ENCODE results near the gene AXIN2.

AXIN2 gene

GRCh38 chr17:65593092-65593854 is 31.8 kb upstream of the AXIN2 start:
- TF ChIP-seq CTCF (IDR thresholded peaks at IDR 0.05; ENCODE audit: low read depth, low read length) = no peak
- Histone ChIP-seq H3K27me3 (no peaks in the 10 kb centered on the region), H3K36me3 (no peaks in the 10 kb centered on the region), H3K4me3 (ENCODE audit: low read depth, low read length) (no peak overlapping the region), H3K4me1 (no peaks in the 10 kb centered on the region), H3K9me3 (no peaks in the 10 kb centered on the region)
- DNase-seq = no peak

- DNase-seq = no peak
- Histone ChIP-seq H3K4me1 (no peaks in the 10 kb centered on the region), H3K27me3 (no peaks in the 10 kb centered on the region), H3K36me3 (no peaks in the 10 kb centered on the region), H3K9me3 (no peaks in the 10 kb centered on the region), H3K4me3 (ENCODE audit: low read depth, low read length) (no peak overlapping the region)
- TF ChIP-seq CTCF (IDR thresholded peaks at IDR 0.05; ENCODE audit: low read depth, low read length) = no peak
Observed at GRCh38 chr17:65592125-65592965, 30.9 kb upstream of the AXIN2 start.

GRCh38 chr17:65589321-65589720 is 27.9 kb upstream of the AXIN2 start:
- no peak for TF ChIP-seq CTCF (IDR thresholded peaks at IDR 0.05; ENCODE audit: low read depth, low read length)
- Histone ChIP-seq H3K36me3 (no peaks in the 10 kb centered on the region), H3K27me3 (no peaks in the 10 kb centered on the region), H3K9me3 (no peaks in the 10 kb centered on the region), H3K4me3 (ENCODE audit: low read depth, low read length) (no peak overlapping the region), H3K4me1 (no peaks in the 10 kb centered on the region)
- DNase-seq = no peak

- no peaks in the 10 kb centered on the region for H3K27me3 ChIP-seq
- H3K4me1 ChIP-seq = no peaks in the 10 kb centered on the region
- H3K9me3 ChIP-seq = no peaks in the 10 kb centered on the region
- no peak overlapping the region for H3K4me3 ChIP-seq (ENCODE audit: low read depth, low read length)
- no peaks in the 10 kb centered on the region for H3K36me3 ChIP-seq
- no peak for DNase-seq
- no peak for TF ChIP-seq CTCF (IDR thresholded peaks at IDR 0.05; ENCODE audit: low read depth, low read length)
Observed at GRCh38 chr17:65588181-65588808, 26.8 kb upstream of the AXIN2 start.

GRCh38 chr17:65587534-65588180 is 26.2 kb upstream of the AXIN2 start:
- H3K9me3 ChIP-seq = no peaks in the 10 kb centered on the region
- DNase-seq = no peak
- H3K4me3 ChIP-seq (ENCODE audit: low read depth, low read length) = no peak overlapping the region
- no peak for TF ChIP-seq CTCF (IDR thresholded peaks at IDR 0.05; ENCODE audit: low read depth, low read length)
- no peaks in the 10 kb centered on the region for H3K4me1 ChIP-seq
- H3K36me3 ChIP-seq = no peaks in the 10 kb centered on the region
- no peaks in the 10 kb centered on the region for H3K27me3 ChIP-seq

Data from BE2C (cell line).